MM.1S (cell line): Measurements from ENCODE around the gene DACT2.

ENCODE experiments used
- DNase-seq: peaks from one replicate; pipeline ENCODE4 v3.0.0-alpha.2; 2015
- H2AFZ ChIP-seq: fragments of 300-600 bp; sonication (generic); 2 replicates; pipeline ENCODE4 v1.6.0; 2016; ENCODE audit warnings: antibody characterized with exemption, low read length
- H3F3A ChIP-seq: fragments of 300-600 bp; sonication (generic); 2 replicates; pipeline ENCODE4 v1.6.1; 2016; ENCODE audit warnings: mild to moderate bottlenecking, antibody characterized with exemption, low read length, moderate library complexity, mixed read lengths; ENCODE audit not compliant: insufficient read depth
- H3K27ac ChIP-seq: fragments of 300-600 bp; sonication (generic); 2 replicates; pipeline ENCODE4 v1.5.1; 2016; ENCODE audit warnings: mild to moderate bottlenecking, low read length
- H3K27me3 ChIP-seq: fragments of 300-600 bp; sonication (generic); replicated peaks from 2 replicates; pipeline ENCODE4 v1.6.0; 2016; ENCODE audit warnings: low read length; ENCODE audit not compliant: insufficient read depth
- H3K36me3 ChIP-seq: fragments of 300-600 bp; sonication (generic); replicated peaks from 2 replicates; pipeline ENCODE4 v1.6.1; 2016; ENCODE audit warnings: mild to moderate bottlenecking, low read length, mixed read lengths; ENCODE audit not compliant: insufficient read depth
- H3K4me1 ChIP-seq: fragments of 300-600 bp; sonication (generic); 2 replicates; pipeline ENCODE4 v1.6.1; 2016; ENCODE audit warnings: low read length, mixed read lengths
- H3K4me2 ChIP-seq: fragments of 300-600 bp; sonication (generic); 2 replicates; pipeline ENCODE4 v1.6.0; 2016; ENCODE audit warnings: low read depth, low read length
- H3K4me3 ChIP-seq: fragments of 300-600 bp; sonication (generic); 2 replicates; pipeline ENCODE4 v1.5.1; 2016; ENCODE audit warnings: low read length, mixed read lengths
- H3K79me2 ChIP-seq: fragments of 300-600 bp; sonication (generic); 2 replicates; pipeline ENCODE4 v1.6.1; 2016; ENCODE audit warnings: mixed run types, low read length, mixed read lengths
- H3K9ac ChIP-seq: fragments of 300-600 bp; sonication (generic); 2 replicates; pipeline ENCODE4 v1.6.1; 2016; ENCODE audit warnings: low read length, mixed read lengths
- H3K9me2 ChIP-seq: fragments of 300-600 bp; sonication (generic); replicated peaks from 2 replicates; pipeline ENCODE4 v1.6.1; 2016; ENCODE audit warnings: mild to moderate bottlenecking, low read length, mixed read lengths; ENCODE audit not compliant: insufficient read depth
- H3K9me3 ChIP-seq: fragments of 300-600 bp; sonication (generic); replicated peaks from 2 replicates; pipeline ENCODE4 v1.6.1; 2016; ENCODE audit warnings: mild to moderate bottlenecking, low read length, mixed read lengths; ENCODE audit not compliant: insufficient read depth
- H4K20me1 ChIP-seq: fragments of 300-600 bp; sonication (generic); 2 replicates; pipeline ENCODE4 v1.6.1; 2016; ENCODE audit warnings: mild to moderate bottlenecking, low read length, moderate library complexity, mixed read lengths; ENCODE audit not compliant: insufficient read depth
- EZH2 ChIP-seq: fragments of 300-600 bp; sonication (generic); optimal IDR thresholded peaks from 2 replicates; pipeline ENCODE3; 2017; ENCODE audit warnings: low read depth, mild to moderate bottlenecking, antibody characterized with exemption, low read length, mixed read lengths
- EZH2phosphoT487 ChIP-seq: fragments of 300-600 bp; sonication (generic); IDR thresholded peaks from 2 replicates; pipeline ENCODE4 v1.6.1; 2018; ENCODE audit warnings: antibody characterized with exemption, low read length
- TF ChIP-seq, protein P1 (sequence below): fragments of 300-600 bp; sonication (generic); IDR thresholded peaks from 2 replicates; pipeline ENCODE4 v1.5.1; 2016; ENCODE audit warnings: antibody characterized with exemption, low read length, mixed read lengths

The DACT2 gene

DNA sequence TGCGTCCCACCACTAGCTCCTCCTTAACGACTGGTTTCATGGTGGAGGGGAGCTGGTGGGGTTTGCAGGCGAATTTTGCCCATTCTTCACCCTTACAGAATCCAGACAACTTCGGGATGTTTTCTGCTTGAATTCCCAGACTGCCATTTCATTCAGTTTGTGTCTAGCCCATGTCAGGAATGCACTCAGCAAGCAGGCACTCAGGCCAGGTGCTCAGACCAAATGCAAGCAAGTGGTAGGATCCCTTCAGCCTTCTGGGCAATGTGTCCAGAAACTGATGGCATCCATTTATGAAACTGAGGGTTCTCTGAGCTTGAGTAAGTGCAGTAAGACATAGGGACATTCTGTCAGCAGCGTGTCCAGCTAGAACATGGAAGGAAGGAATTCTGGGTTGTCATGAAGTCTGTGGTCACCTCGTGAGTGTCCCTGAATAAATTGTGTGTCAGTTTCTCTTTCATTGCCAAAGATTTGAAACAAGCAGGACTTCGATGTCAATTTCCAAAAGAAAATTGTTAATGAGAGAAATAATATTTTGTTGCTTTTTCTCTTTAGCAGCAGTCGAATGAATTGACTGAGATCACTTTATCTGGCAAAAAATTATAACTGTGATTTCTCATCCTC, 21.8 kb upstream of the DACT2 start:
- Histone ChIP-seq H3K4me1 (no peaks in the 10 kb centered on the region), H3K36me3 (no peaks in the 10 kb centered on the region), H3K27ac (no peak overlapping the region), H3K4me3 (no peak overlapping the region), H2AFZ (no peak overlapping the region), H3K9me2 (no peaks in the 10 kb centered on the region), H3K4me2 (no peak overlapping the region), H3K9ac (no peak overlapping the region), H3K79me2 (no peaks in the 10 kb centered on the region), H3K27me3 (no peaks in the 10 kb centered on the region), H4K20me1 (no peaks in the 10 kb centered on the region), H3K9me3 (no peaks in the 10 kb centered on the region), H3F3A (no peaks in the 10 kb centered on the region)
- TF ChIP-seq, protein P1, sequence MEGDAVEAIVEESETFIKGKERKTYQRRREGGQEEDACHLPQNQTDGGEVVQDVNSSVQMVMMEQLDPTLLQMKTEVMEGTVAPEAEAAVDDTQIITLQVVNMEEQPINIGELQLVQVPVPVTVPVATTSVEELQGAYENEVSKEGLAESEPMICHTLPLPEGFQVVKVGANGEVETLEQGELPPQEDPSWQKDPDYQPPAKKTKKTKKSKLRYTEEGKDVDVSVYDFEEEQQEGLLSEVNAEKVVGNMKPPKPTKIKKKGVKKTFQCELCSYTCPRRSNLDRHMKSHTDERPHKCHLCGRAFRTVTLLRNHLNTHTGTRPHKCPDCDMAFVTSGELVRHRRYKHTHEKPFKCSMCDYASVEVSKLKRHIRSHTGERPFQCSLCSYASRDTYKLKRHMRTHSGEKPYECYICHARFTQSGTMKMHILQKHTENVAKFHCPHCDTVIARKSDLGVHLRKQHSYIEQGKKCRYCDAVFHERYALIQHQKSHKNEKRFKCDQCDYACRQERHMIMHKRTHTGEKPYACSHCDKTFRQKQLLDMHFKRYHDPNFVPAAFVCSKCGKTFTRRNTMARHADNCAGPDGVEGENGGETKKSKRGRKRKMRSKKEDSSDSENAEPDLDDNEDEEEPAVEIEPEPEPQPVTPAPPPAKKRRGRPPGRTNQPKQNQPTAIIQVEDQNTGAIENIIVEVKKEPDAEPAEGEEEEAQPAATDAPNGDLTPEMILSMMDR: no peak
- no peak for DNase-seq

DNA sequence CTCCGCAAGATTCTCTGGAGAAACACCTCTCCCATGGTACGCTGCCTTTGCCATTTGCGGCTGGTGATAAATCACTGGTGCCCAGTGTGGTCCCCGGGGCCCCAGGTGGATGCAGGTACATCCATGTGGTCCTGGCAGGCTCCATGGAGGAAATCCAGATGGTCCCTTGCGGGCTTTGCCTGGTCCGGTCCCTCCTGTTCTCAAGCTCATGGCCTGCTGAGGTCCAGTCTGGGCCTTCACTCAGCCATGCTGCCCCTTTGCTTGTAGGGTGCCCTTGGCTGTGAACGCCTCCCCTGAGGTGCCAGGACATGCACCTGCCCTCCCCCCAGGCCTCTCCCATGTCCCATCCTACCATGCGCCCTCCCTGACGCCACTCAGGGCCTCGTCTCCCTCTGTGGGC, 21.2 kb upstream of the DACT2 start:
- TF ChIP-seq EZH2 (no peak), EZH2phosphoT487 (no peak)
- TF ChIP-seq, protein P1: no peak
- Histone ChIP-seq H3K36me3 (no peaks in the 10 kb centered on the region), H3F3A (no peaks in the 10 kb centered on the region), H4K20me1 (no peaks in the 10 kb centered on the region), H3K9me3 (no peaks in the 10 kb centered on the region), H3K27ac (no peak overlapping the region), H3K4me2 (no peak overlapping the region), H2AFZ (no peak overlapping the region), H3K9me2 (no peaks in the 10 kb centered on the region), H3K4me1 (no peaks in the 10 kb centered on the region), H3K9ac (no peak overlapping the region), H3K27me3 (no peaks in the 10 kb centered on the region), H3K79me2 (no peaks in the 10 kb centered on the region), H3K4me3 (no peak overlapping the region)
- DNase-seq: no peak

DNA sequence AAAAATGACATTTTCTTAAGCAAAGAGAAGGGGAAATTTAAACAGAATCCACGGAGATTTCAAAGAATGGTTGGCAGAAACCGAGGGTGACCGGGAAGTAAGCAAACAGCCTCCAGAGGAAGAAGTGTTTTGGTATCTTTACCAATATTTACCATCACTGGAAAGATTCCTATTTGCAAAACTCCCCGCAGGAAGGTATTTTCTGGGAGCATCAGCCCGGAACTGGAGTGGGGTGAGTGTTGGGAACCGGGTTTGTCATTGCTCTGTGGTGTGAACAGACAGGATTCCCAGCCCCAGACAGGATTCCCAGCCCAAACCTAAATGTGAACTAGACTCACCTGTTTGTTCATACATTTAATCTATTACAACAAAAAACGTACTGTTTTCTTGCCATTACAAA, 19.2 kb upstream of the DACT2 start:
- no peaks in the 10 kb centered on the region for H3K9me3 ChIP-seq
- H2AFZ ChIP-seq: no peak overlapping the region
- no peaks in the 10 kb centered on the region for H3K9me2 ChIP-seq
- no peaks in the 10 kb centered on the region for H4K20me1 ChIP-seq
- H3K36me3 ChIP-seq: no peaks in the 10 kb centered on the region
- H3K27ac ChIP-seq: no peak overlapping the region
- no peaks in the 10 kb centered on the region for H3K4me1 ChIP-seq
- no peak overlapping the region for H3K4me2 ChIP-seq
- H3K79me2 ChIP-seq: no peaks in the 10 kb centered on the region
- H3K4me3 ChIP-seq: no peak overlapping the region
- DNase-seq: no peak
- no peak overlapping the region for H3K9ac ChIP-seq
- TF ChIP-seq EZH2phosphoT487 (no peak), EZH2 (no peak)
- TF ChIP-seq, protein P1: no peak
- H3F3A ChIP-seq: no peaks in the 10 kb centered on the region
- H3K27me3 ChIP-seq: no peaks in the 10 kb centered on the region
